K562 (cell line): ENCODE measurements around the gene COL25A1. TPM values are rescaled to one million over a fixed set of nuclear protein-coding genes. Genes with fewer than 3 reads are reported as not detected.

ENCODE experiments used
- ATAC-seq: fragments of 200-7000 bp; cut with Tn5 transposase; 3 replicates; pipeline ENCODE4 v1.9.1; 2020; ENCODE audit warnings: moderate library complexity
- BruUV-seq: library from RNA; stranded (reverse); fragments of 400-500 nt; replicated peaks from 2 replicates; lab custom pipeline; 2021; lab: Mats Ljungman, UMichigan
- CTCF ChIA-PET: fragments of 300-600 bp; formaldehyde crosslinking; extraction: SDS; loops from one replicate; lab custom pipeline; 2021; ENCODE audit warnings: low intra/inter-chr PET ratio; lab: Yijun Ruan, JAX
- POLR2A ChIA-PET: fragments of 300-600, 350-650 bp; sonication (Branson Sonifier 250); formaldehyde crosslinking; extraction: SDS; loops from one replicate; lab custom pipeline; 2021; ENCODE audit warnings: antibody characterized with exemption, inconsistent platforms; lab: Yijun Ruan, JAX
- DNase-seq, 4 experiments: peaks; one replicate each; pipeline versions ENCODE4 v3.0.0 to v3.0.0-alpha.2; 2011 to 2018; ENCODE audit warnings: low spot score in 3 of 4, mixed read lengths in 3 of 4; ENCODE audit errors: extremely low read depth in 1 of 4
- FAIRE-seq: peaks from 2 replicates; lab custom pipeline; 2011; peaks lifted over from hg19 to GRCh38; lab: Jason Lieb, UNC
- H2AFZ ChIP-seq: 2 replicates; pipeline ENCODE4 v1.6.0; 2011; ENCODE audit warnings: low read depth, low read length, control low read depth, inconsistent platforms
- H3K27ac ChIP-seq: fragments of 200-600 bp; 3 replicates; pipeline ENCODE4 v1.8.0; 2011; ENCODE audit warnings: low read depth, mild to moderate bottlenecking, control low read depth, inconsistent platforms, low read length, moderate library complexity, mixed read lengths; ENCODE audit errors: extremely low read depth
- H3K27me3 ChIP-seq, 2 experiments: fragments of 300-600 bp in 1 of 2; 2 replicates in 1 of 2; 3 replicates in 1 of 2; pipeline versions ENCODE4 v1.6.0 to v1.8.0; 2011; ENCODE audit warnings: inconsistent platforms in 2 of 2, low read length in 2 of 2, mild to moderate bottlenecking in 1 of 2, mixed read lengths in 1 of 2, moderate library complexity in 1 of 2; ENCODE audit not compliant: control insufficient read depth in 2 of 2, insufficient read depth in 2 of 2
- H3K36me3 ChIP-seq: fragments of 300-600 bp; 3 replicates; pipeline ENCODE4 v1.8.0; 2011; ENCODE audit warnings: mild to moderate bottlenecking, low read length, inconsistent platforms; ENCODE audit not compliant: control insufficient read depth, insufficient read depth
- H3K4me1 ChIP-seq, 2 experiments: fragments of 200-600 bp in 1 of 2; replicated peaks in 1 of 2; 2 replicates in 1 of 2; 3 replicates in 1 of 2; pipeline versions ENCODE4 v1.5.1 to v1.8.0; 2011; ENCODE audit warnings: inconsistent platforms in 2 of 2, low read length in 2 of 2, mild to moderate bottlenecking in 1 of 2, mixed read lengths in 1 of 2, moderate library complexity in 1 of 2; ENCODE audit not compliant: control insufficient read depth in 2 of 2, insufficient read depth in 2 of 2
- H3K4me2 ChIP-seq: 2 replicates; pipeline ENCODE4 v1.6.1; 2011; ENCODE audit warnings: low read length, control low read depth, inconsistent platforms, mixed read lengths; ENCODE audit not compliant: insufficient read depth
- H3K4me3 ChIP-seq: fragments of 200-600 bp; sonication (generic), shearing (Covaris generic); 2 replicates; pipeline ENCODE4 v1.5.1; 2016; ENCODE audit warnings: control low read depth, inconsistent platforms
- H3K79me2 ChIP-seq: fragments of 200-600 bp; 3 replicates; pipeline ENCODE4 v1.8.0; 2011; ENCODE audit warnings: low read length, inconsistent platforms; ENCODE audit not compliant: control insufficient read depth, insufficient read depth
- H3K9ac ChIP-seq, 2 experiments: 2 replicates each; pipeline versions ENCODE4 v1.6.0 to v1.6.1; 2011; ENCODE audit warnings: low read depth in 2 of 2, low read length in 2 of 2, control low read depth in 1 of 2, inconsistent platforms in 1 of 2, mild to moderate bottlenecking in 1 of 2, mixed read lengths in 1 of 2; ENCODE audit not compliant: insufficient read depth in 1 of 2
- H3K9me1 ChIP-seq: one replicate; pipeline ENCODE4 v1.6.0; 2011; ENCODE audit warnings: inconsistent platforms, mild to moderate bottlenecking, low read length, moderate library complexity; ENCODE audit not compliant: control insufficient read depth, insufficient read depth
- H3K9me3 ChIP-seq: replicated peaks from 2 replicates; pipeline ENCODE4 v1.5.1; 2011; ENCODE audit warnings: low read depth, low read length, inconsistent platforms; ENCODE audit not compliant: control insufficient read depth, insufficient read depth
- H4K20me1 ChIP-seq: replicated peaks from 2 replicates; pipeline ENCODE4 v1.6.1; 2011; ENCODE audit warnings: low read length, inconsistent platforms, mixed read lengths; ENCODE audit not compliant: control insufficient read depth, insufficient read depth
- CREBBP ChIP-seq: IDR thresholded peaks from one replicate; pipeline ENCODE4 v1.6.1; 2012; ENCODE audit warnings: low read depth, mild to moderate bottlenecking, control low read depth, inconsistent platforms, low read length
- KLF1 ChIP-seq: fragments of 450-650 bp; IDR thresholded peaks from 2 replicates; pipeline ENCODE4 v1.6.1; 2016; ENCODE audit warnings: missing genetic modification characterization, missing compliant biosample characterization
- MBD2 ChIP-seq: sonication (generic); IDR thresholded peaks from 2 replicates; pipeline ENCODE4 v1.6.1; 2016; ENCODE audit warnings: low read depth, borderline replicate concordance
- MECOM ChIP-seq: fragments of 250-450 bp; sonication (Bioruptor Pico); IDR thresholded peaks from 2 replicates; pipeline ENCODE4 v1.8.0; 2022; ENCODE audit warnings: inconsistent platforms
- NFIX ChIP-seq: fragments of 250-450 bp; sonication (Bioruptor Pico); IDR thresholded peaks from 2 replicates; pipeline ENCODE4 v1.4.0; 2020; ENCODE audit warnings: low read depth, mild to moderate bottlenecking, moderate library complexity
- PHB ChIP-seq: fragments of 250-450 bp; sonication (Bioruptor Pico); IDR thresholded peaks from 2 replicates; pipeline ENCODE4 v1.5.0; 2021
- POU5F1 ChIP-seq: fragments of 150-350 bp; IDR thresholded peaks from 2 replicates; pipeline ENCODE4 v1.6.1; 2014; ENCODE audit warnings: borderline replicate concordance, low read length, low read depth, mild to moderate bottlenecking; ENCODE audit not compliant: partially characterized antibody
- PREB ChIP-seq: sonication (generic); formaldehyde crosslinking; IDR thresholded peaks from 2 replicates; pipeline ENCODE4 v1.8.1; 2023; ENCODE audit warnings: mild to moderate bottlenecking, missing genetic modification reagents
- SRF ChIP-seq, 2 experiments: fragments of 250-450, 450-650 bp in 1 of 2; sonication (Bioruptor Pico) in 1 of 2; sonication (generic) in 1 of 2; formaldehyde crosslinking; IDR thresholded peaks; 2 replicates each; pipeline versions ENCODE4 v1.5.0 to v1.5.1; 2020 to 2022; ENCODE audit warnings: mild to moderate bottlenecking in 1 of 2, missing genetic modification reagents in 1 of 2
- TCF3 ChIP-seq: sonication (generic); formaldehyde crosslinking; IDR thresholded peaks from 2 replicates; pipeline ENCODE4 v1.4.0; 2020; ENCODE audit warnings: mild to moderate bottlenecking, missing genetic modification reagents
- ZNF140 ChIP-seq: fragments of 250-450 bp; sonication (Bioruptor Pico); IDR thresholded peaks from 2 replicates; pipeline ENCODE4 v1.8.0; 2021; ENCODE audit warnings: moderate library complexity, mild to moderate bottlenecking, inconsistent platforms
- WGBS: fragments of 100-300 bp; shearing (Covaris generic); methylation state at CpG from one replicate; pipeline ENCODE4 v1.1.6; 2016; ENCODE audit warnings: low coverage, mixed read lengths; ENCODE audit not compliant: insufficient coverage; ENCODE audit errors: missing lambda C conversion rate; 5-methylcytosine and 5-hydroxymethylcytosine counted together
- in situ Hi-C: fragments of 300-500 bp; cut with MboI; formaldehyde crosslinking; loops from 4 replicates; pipeline ENCODE4 v1.15.0; 2018; ENCODE audit warnings: inconsistent platforms, mixed read lengths
- intact Hi-C: fragments of 100-400 bp; cut with micrococcal nuclease; formaldehyde crosslinking; loops from 2 replicates; pipeline ENCODE4 v1.14.2; 2022
- polyA plus RNA-seq, 8 experiments: library from polyadenylated mRNA; depleted of rRNA in 4 of 8; stranded (reverse) in 5 of 8; unstranded in 3 of 8; fragments of >200 nt; fragmentation: Nextera tagmentation in 2 of 8; fragmentation: Illumina TruSeq in 1 of 8; extraction: Ambion mirVana in 2 of 8; extraction: Trizol in 1 of 8; gene quantifications; 2 replicates each; pipeline versions ENCODE4 v1.2.1 to v1.2.3, GENCODE V29; 2011 to 2014; ENCODE audit warnings: inconsistent platforms in 1 of 8, missing spikeins in 1 of 8
- total RNA-seq, 7 experiments: library from RNA; depleted of rRNA in 6 of 7; stranded (reverse); fragments of >200 nt in 6 of 7; fragmentation: Illumina TruSeq in 2 of 7; extraction: Trizol in 2 of 7; gene quantifications; 2 replicates each; pipeline versions ENCODE4 v1.2.1 to v1.2.3, GENCODE V29; 2011 to 2021; ENCODE audit warnings: low replicate concordance in 1 of 7
- TF ChIP-seq, protein P1 (sequence below): fragments of 450-650 bp; IDR thresholded peaks from 2 replicates; pipeline ENCODE4 v1.6.1; 2016; ENCODE audit warnings: missing biosample characterization, missing genetic modification characterization

Gene COL25A1
- total and polyA plus RNA-seq, 9 of the 15 experiments (the other 6 are each of a cell fraction or from before 2014, with no cell fraction given), result 0.03 to 0.62 (median 0.27) TPM

- no peak for ATAC-seq
- CTCF ChIA-PET, result no interaction called here
- no peaks in the 10 kb centered on the region for H3K9me1 ChIP-seq
- DNase-seq, result no peak
- FAIRE-seq, result no peak
- peaks cover 5 to 19% of the 10 kb centered on the region in 2 experiments; a peak in 4 of 5 replicates for H3K4me1 ChIP-seq
- in situ Hi-C loops, result no loop called here
- BruUV-seq, result no TSS peak
- POLR2A ChIA-PET, result no interaction called here
- 59% methylated on average over 3 of the region's 3 CpGs for WGBS
- no peak overlapping the region for H2AFZ ChIP-seq
- intact Hi-C loops, result no loop called here
- H3K9me3 ChIP-seq, result no peaks in the 10 kb centered on the region
- H3K27ac ChIP-seq, result no peak overlapping the region
- H3K4me3 ChIP-seq, result no peak overlapping the region
- H3K9ac ChIP-seq, result no peak overlapping the region
- no peak overlapping the region for H3K4me2 ChIP-seq
- TF ChIP-seq NFIX (CRISPR knock-in tag) (no peak), MBD2 (no peak), TCF3 (CRISPR knock-in tag) (no peak), ZNF140 (CRISPR knock-in tag) (no peak), PHB (CRISPR knock-in tag) (no peak), KLF1 (no peak), PREB (CRISPR knock-in tag) (no peak), POU5F1 (no peak), CREBBP (no peak), MECOM (CRISPR knock-in tag) (no peak), SRF (CRISPR knock-in tag; IDR thresholded peaks at IDR 0.05) (no peak)
- TF ChIP-seq, protein P1, sequence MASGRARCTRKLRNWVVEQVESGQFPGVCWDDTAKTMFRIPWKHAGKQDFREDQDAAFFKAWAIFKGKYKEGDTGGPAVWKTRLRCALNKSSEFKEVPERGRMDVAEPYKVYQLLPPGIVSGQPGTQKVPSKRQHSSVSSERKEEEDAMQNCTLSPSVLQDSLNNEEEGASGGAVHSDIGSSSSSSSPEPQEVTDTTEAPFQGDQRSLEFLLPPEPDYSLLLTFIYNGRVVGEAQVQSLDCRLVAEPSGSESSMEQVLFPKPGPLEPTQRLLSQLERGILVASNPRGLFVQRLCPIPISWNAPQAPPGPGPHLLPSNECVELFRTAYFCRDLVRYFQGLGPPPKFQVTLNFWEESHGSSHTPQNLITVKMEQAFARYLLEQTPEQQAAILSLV (tag), result no peak
- H3K79me2 ChIP-seq, result peaks cover 17% of the 10 kb centered on the region; the same call in 2 of the 3 replicates
- no peaks in the 10 kb centered on the region for H4K20me1 ChIP-seq
- H3K27me3 ChIP-seq, result no peaks in the 10 kb centered on the region
- no peaks in the 10 kb centered on the region for H3K36me3 ChIP-seq
Measured at GRCh38 chr4:109182696-109183095, 119.8 kb downstream of the COL25A1 start.
